Activated T-cell treated with anti-CD3 and anti-CD28 coated beads for 48 hours (primary cell): Measurements from ENCODE around the gene BEX3.
A peak's percentile ranks its signal among the peaks of the same experiment; 100 is the strongest.
"Not testable (repeated sequence)": the region's sequence is repeated elsewhere in the genome, so short reads cannot be mapped to it uniquely, and the experiment has no call there.

Experiments
- DNase-seq: peaks from one replicate; pipeline ENCODE4 v3.0.0-alpha.2; 2020; ENCODE audit warnings: low read depth

BEX3 gene

DNA sequence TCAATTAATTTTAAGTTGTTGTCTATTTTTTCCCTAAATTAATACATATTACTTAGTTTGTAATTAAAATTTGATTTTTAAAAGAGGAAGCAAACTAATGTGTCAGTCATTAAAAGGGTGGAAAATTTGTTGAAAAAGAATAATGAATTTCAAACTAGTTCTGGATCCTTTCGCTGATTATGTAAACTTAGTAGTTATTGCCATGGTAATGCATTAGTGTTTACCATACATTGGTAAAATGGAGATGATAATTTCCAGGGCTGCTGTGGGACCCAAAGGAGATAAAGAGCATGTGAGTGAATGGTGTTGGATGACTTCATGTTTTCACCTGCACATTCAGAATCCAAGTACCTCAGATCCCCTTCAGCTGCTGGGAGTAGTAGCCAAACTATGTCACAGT lies 6.5 kb downstream of the BEX3 start:
- no peak for DNase-seq

- no peak for DNase-seq
These were observed 8.3 kb downstream of the BEX3 start for GRCh38 chrX:103384672-103385071.

- not testable (repeated sequence) for DNase-seq
These were observed 9.0 kb downstream of the BEX3 start for GRCh38 chrX:103385283-103385830.

DNA sequence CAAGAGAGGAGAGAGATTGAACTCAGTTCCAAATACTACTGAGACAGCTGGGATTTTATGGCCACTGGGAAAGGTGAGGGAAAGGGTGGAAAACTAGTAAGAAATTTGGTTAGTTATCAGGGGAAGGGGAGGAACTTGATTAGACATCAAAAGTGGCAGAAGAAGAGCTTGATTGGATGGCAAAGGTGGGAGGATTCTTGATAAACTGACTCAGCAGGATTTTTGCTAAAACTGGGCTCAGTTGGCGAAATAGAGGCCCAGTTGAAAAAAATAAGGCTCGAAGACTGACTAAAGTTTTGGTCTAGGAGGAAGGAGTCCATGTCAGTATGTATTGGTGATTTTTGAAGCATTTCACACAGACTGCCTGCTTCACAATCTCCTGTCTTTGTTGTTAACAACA lies 10.0 kb downstream of the BEX3 start:
- no peak for DNase-seq

DNA sequence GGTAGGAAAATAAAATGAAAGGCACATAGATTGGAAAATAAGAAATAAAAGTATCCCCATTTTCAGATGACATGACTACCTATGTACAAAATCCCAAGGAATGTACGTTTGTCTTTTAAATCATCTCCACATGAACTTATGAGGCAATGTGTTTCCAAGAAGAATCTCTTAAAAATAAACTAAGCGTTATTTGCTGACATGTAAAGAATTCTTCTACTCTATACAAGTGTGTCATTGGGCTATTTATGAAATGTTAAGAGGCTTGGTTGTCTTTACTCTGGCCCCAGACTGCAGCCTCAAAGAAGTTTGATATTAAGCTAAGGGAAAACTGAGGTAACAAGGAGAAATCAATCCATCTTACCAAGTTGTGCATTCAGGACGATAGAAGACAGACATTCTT lies 17.1 kb downstream of the BEX3 start:
- no peak for DNase-seq

- no peak for DNase-seq
These were observed 19.8 kb downstream of the BEX3 start for GRCh38 chrX:103396186-103396585.

DNA sequence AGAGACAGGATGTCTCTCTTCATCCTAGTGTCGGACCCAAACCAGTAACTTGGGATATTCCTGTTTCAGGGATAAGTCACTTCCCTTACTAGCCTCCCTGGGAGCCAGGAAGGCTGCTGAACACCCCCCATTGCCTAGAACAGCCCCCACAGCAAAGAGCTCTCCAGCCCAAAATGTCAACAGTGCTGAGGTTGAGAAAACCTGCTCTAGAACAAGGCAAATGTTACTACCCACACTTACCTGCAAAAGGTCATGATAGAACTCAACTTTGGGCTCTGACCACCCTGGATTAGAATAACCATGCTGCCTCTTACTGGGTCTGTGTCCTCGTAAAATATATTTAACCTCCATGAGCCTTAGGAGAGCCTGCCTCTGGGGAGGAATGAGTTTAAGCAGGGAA lies 20.3 kb downstream of the BEX3 start:
- no peak for DNase-seq

- DNase-seq: no peak
These were observed 21.4 kb downstream of the BEX3 start for GRCh38 chrX:103397707-103398106.

DNA sequence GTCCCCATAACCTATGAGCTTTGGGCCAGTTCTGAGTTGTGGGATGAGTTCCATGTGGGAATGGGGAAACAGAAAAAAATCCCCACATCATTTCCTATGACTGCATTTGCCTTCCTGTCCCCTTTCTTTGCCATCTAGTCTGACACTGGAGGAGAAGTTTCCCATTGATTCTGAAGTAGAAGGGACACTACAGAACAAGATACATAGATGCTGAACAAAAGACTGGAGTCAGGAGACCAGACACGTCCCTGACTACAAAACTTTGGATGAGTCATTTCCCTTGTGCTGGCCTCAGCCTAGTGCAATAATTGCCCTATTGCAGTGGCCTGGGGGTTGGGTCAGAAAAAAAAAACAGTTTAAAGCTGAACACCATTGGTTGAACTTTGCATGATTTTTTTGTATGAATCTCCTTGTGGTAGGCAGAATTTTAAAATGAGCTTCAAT lies 22.1 kb downstream of the BEX3 start:
- DNase-seq: no peak

- no peak for DNase-seq
These were observed 23.4 kb downstream of the BEX3 start for GRCh38 chrX:103399744-103400143.

DNA sequence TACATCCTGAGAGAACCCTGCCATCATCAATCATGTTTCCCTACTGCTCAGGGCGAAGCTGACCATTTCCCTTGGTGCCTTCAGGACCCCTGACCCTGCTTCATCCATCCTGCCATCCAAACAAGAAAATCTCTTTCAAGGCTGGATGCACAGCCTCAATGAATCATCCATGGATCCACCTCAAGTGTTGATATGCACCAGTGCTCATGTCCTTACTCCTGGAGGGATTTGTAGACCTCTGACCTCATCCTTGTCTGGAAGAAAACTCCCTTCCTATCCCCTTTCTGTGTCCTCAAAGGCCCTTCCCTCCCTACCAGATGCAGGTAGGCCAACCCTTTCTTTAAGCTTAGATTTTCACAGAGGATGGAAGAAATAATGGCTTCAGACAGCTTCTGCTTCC lies 24.6 kb downstream of the BEX3 start:
- DNase-seq: no peak

DNA sequence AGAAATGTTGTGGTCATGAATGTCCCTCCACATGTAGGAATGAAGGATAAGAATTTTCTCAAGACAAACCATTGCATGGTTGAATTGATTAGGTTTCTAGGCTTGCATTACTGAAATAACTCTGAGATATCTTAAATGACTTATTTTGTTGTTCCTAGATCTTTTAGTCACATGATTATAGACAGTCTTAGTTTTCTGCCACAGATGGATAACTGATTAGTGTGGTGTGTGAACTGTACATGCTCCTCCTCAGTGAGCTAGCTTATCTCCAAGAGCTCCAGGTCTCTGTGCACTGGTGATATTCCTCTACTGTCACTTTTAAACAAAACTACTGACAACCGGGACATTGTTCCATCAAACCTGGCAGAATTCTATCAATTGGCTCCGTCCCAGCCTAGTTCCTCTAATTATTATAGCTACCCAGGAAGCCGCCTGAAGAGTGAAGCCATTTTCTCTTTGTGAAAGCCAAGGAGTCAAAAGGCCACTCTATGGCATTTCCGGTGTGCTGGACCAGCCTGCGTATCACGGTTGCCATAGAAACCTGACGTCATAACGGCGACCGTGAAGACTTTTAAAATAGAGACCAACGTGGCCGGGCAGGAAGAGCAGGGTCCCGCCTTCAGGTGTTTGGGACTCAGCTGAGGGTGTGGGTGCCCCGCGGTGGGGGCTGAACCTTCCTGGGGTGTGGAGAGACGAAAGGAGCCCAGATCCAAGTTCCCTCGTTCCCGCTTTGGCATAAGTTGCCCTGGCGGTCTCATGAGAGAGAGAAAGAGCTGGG lies 28.1 kb downstream of the BEX3 start:
- DNase-seq: peak; percentile 35

- DNase-seq: no peak
These were observed 28.6 kb downstream of the BEX3 start for GRCh38 chrX:103405009-103405333.

- DNase-seq: no peak
These were observed 29.9 kb downstream of the BEX3 start for GRCh38 chrX:103406256-103406655.

- no peak for DNase-seq
These were observed 31.4 kb downstream of the BEX3 start for GRCh38 chrX:103407776-103408175.

- not testable (repeated sequence) for DNase-seq
These were observed 35.4 kb downstream of the BEX3 start for GRCh38 chrX:103411721-103412120.

- no peak for DNase-seq
These were observed 37.5 kb downstream of the BEX3 start for GRCh38 chrX:103413705-103414387.

DNA sequence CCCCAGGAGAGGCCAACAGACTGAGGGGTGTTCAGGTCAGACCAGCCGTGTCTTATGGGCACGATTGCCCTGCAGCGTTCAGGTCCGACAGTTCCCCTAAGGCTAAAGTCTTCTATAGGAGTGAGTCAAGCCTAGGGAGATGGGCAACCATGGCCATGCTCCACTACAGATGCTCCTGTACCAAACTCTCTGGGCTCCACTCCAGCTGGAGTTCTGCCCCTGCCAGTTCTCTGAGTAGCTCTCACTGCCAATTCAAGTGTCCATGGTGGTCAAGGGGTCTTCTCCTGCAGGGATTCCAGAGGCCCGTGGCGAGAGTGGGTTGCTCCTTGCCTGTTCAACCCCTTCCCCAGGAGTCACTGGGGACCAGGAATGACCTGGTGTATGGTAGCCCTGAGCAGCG lies 38.2 kb downstream of the BEX3 start:
- DNase-seq: no peak

DNA sequence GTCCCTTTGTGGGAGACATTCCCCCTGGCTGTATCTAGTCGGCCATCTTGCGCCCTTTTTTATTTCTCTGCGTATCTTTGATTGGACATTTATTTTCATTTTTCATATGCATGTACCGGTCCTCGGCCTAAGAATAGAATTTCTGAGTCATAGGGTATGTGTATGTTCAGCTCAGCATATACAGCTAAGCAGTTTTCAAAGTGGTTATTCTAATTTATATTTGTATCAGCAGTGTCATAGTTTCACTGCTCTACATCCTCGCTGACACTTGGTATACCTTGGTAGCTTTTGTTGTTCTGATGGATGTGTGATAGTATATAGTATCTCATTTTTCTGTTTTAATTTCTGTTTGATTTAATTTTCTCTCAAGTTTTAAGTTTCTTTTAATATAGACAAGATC lies 38.7 kb downstream of the BEX3 start:
- DNase-seq: no peak

DNA sequence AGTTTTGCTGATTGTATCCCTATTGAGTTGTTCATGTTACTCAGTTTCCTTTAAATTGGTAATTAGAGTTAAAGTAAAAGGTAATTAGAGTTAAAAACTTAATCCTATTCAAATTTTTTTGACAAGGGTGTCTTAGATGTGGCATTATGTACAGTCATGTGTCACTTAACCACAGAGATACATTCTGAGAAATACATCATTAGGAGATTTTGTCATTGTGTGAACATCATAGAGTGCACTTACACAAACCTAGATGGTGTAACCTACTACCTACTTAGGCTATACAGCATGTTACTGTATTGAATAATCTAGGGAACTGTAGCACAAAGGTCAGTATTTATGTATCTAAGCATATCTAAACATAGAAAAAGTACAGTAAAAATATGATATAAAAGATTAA lies 39.2 kb downstream of the BEX3 start:
- DNase-seq: no peak

DNA sequence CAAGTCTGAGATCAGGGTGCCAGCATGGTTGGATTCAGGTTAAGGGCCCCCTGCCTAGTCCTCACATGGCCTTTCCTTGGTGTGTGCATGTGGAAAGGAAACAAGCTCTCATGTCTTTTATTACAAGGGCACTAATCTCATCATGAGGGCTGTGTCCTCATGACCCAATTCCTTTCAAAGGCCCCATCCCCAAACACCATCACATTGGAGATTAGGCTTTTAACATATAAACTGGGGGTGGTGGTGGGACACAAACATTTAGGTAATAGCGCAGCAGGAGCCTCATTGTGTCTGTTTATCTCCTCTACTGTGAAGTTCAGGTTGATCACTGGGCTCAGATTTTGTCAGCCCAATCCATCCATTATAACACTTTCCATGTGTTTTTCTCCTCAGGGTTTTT lies 41.0 kb downstream of the BEX3 start:
- no peak for DNase-seq

DNA sequence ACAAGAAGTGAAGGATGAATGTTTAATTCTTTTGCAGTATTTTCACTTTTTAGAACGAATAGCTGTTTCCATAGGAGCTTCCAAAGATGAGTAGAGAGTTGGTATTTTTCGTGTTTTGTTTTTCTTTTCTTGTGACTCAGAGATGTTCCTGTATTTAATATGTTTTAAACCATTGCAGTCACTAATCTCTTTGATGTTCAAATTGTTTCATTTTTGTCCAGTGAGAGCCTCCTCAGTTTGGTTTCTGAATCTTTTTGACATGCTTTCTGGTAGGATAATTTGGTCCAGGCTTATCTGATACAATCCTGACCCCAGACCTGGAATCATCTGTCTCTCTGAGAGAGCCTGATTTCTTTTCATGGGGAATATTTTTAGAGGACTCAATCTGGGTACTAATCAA lies 41.6 kb downstream of the BEX3 start:
- no peak for DNase-seq

- DNase-seq: no peak
These were observed 42.5 kb downstream of the BEX3 start for GRCh38 chrX:103418811-103419340.
